Activated effector memory CD4-positive, alpha-beta T cell treated with anti-CD3 and anti-CD28 coated beads, Interleukin-2, amount 50 U/mL, for 16 hours (primary cell): ENCODE data around the gene SPTBN5.

Source experiments
- DNase-seq: peaks from one replicate; pipeline ENCODE4 v3.0.0-alpha.2; 2020

Gene SPTBN5

DNA sequence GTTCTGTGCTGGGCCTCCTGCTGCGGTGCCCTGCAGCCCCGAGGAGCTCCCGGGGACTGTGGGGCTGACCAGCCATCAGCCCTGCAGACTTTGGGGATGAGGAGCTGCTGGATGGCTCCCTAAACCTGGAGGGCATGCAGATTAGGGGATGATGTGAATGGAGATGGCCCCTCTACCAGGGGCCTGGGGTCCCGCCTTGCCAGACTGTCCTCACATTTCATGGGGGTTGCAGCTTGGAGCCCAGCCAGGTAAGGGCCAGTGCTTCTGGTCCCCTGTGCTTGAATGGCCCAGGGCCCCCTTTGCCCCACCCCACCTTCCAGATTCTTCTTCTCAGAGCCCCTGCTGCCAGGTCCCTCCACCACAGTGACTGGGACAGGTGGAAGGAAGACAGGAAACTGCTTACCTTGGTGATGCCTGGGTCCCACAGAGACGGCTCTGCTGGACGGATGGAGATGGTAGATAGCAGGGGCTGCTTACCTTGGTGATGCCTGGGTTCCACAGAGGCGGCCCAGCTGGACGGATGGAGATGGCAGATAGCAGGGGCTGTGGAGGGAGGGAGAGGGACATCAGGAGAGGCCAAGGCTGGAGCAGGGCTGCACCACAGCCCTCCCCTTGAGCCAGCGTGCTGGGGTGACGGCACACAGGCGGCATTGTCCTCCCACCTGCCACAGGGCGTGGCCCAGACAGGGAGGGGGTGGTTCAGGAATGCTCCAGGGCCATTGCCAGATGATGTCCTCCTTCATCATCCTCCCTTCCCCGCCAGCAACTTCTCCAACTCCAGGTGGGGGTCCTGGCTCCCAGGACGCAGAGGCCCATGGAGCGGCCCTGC is at the start of gene SPTBN5:
Gene SPTBN5, minus strand, starts transcription at position 632 of the 829 bp plus-strand sequence. Its CDS starts 556 bp downstream, at position 76.
- DNase-seq: no peak

DNA sequence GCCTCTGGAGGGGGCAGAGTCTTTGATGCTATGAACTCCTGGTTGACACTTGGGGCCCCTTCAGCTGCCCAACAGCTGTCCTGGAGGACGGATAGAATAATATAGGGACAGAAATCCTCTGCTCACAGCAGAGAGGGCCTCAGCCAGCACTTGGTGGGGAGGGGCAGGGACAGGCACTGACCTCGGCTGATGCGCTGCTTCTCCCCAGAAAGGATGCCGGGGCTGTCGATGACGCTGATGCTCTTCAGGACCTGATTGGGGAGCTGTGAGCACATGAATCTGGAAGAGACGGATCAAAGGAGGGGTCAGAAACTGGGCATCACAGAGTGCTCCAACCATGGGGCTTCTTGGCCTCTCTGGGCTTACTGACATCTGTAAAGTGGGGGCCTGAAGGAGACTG is 49.0 kb upstream of the SPTBN5 start:
- DNase-seq: no peak

DNA sequence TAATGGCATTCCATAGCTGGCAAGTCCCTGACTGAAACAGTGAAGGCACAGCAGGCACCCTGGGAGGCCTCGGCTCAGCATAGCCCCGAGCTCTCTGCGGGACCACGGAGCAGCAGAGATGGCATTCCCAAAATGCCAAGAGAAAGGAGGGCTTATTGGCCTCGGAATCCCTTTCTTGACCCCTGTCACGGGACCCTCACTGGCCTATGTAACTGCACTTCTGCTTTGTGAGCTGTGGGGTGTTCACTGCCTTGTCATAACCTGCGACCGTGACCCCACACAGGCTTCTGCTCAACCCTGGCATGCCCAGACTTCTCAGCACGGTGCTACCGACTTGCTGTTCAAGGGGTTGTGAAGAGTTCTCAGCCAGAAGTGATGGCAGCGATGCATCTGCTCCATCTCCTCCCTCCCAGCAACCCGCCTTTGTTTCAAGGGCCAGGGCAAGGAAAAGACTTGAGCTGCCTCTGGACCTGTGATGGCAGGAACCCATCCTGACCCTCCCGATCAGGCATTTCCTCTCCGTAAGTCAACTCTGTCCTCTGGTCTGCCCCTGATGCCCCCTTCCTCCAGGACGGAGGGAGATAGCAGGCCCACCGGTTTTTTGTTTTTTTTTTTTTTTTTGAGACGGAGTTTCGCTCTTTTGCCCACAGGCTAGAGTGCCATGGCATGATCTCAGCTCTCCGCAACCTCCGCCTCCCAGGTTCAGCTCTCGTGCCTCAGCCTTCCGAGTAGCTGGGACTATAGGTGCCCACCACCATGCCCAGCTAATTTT is 48.0 kb upstream of the SPTBN5 start:
- DNase-seq: no peak

DNA sequence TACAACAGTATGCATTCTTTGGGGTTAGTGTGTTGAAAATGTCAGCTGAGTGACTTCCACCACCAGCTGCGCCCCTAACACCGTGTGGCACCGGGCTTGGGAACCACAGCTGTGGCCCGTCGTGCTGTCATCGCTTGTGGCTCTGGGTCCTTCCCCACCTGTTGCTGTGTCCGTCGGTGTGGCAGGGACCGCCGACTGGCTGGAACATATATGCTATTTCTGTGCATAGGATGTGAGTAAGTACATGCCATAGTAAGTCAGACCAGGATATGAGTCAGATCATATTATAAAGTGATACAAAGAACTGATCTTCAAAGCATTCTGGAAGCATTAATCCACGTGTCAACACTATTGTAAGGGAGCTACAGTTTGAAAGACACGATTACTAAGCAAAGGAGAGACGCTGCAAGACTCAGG is 46.6 kb upstream of the SPTBN5 start:
- DNase-seq: peak; percentile 81

DNA sequence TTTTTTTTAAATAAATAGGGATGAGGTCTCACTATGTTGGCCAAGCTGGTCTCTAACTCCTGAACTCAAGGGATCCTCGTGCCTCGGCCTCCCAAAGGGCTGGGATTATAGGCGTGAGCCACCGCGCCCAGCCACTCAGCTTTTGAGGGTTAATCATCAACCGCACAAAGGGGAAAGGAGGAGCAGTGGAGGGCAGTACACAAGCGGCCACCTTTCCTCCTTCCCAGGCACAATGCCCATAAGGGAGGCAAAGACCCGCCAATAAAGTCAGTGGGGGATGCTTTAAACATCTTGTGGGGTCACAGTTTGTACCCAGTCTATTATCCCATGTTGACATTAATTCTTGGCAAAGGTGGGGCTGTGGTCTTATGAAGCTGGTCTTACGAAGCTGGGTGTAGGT is 46.1 kb upstream of the SPTBN5 start:
- DNase-seq: no peak

DNA sequence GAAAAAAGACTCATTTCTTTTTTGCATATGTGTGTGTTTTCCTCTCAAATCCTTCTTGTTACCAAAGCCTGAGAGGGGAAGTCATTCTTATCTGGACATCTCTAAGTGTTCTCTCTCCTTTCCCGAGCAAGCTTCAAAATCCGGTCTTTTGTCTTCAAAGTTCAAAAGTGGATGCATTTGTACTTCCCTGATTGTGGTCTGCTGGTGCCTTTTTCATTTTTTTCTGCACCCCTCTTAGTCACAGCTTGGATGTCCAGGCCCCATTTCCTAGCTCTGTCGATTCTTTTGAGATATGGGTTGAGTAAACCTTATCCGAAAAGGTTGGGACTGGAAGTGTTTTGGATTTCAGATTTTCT is 43.7 kb upstream of the SPTBN5 start:
- no peak for DNase-seq

DNA sequence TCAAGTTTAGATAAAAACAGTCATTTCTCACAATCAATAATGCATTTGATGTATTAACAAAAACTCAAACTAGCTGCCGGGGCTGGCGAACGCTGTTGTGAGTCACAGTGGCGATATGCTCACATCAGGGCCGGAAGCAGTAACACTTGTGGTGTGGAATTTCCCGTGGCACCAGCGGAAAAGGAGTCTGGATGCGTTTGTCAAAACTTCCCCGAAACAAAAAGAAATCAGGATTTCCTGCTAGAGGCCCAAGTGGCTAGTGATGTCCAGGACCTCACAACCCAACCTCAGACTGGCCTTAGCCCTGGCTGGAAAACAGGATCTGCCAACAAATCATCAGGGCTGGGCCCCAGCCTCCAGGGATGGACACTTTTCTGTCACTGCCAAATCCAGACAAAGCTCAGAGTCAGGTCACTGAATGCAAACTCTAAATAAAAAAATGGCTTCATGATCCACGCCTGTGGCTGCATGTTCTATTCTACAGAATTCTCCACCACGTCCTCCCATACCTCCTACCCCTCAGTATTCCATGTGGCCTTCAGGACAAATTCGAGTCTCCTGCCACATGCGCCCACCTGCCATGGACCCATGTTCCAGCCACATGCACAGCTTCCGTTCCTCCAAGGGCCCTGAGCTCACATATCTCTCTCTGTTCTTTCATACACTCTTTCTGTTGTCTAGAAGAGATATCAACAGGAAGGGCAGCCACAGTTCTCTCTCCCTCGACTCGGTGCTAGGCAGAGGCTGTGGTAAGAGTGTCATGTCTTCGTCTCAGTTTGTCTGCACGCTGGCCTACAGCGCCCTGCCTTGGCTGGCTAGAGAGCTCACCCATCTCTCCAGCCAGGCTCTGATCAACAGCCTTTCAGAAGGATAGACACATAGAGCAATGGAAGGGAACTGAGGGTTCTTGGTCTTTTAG is 43.1 kb upstream of the SPTBN5 start:
- peak; percentile 93 for DNase-seq

DNA sequence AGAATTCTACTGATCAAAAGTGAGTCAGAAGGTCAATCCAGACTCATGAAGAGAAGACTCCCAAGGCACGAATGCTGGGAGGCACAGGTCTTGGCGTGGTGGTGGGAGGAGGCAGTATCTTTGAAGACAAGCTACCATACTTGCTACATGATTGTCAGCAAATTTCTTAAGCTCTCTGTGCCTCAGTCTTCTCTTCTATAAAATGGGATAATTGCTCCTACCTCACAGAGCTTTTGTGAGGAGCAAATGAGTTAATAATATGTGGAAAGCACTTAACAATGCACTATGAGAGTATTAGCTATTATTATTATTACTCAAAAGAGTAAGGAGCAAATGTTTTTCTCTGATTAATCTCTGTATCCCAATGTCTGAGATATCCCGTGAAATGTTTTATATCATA is 42.3 kb upstream of the SPTBN5 start:
- DNase-seq: no peak

DNA sequence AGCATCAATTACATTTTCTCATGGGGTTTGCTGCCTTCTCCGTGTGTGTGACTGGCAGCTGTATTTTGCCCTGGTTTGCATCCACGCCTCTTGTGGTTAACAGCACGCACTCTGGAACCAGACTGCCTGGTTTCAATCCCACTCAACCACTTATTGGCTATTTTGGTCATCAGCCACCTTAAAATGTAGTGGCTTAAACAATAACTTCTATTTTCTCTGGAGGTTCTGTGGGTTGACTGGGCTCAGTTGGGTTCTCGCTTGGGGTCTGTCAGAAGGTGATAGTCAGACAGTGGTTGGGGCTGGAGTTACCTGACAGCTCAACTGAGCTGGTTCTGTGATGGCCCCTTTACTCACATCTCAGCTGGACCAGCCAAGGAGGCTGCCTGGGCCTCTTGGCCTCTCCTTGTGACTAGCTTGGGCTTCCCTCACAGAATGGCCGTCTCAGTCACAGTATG is 41.7 kb upstream of the SPTBN5 start:
- no peak for DNase-seq

DNA sequence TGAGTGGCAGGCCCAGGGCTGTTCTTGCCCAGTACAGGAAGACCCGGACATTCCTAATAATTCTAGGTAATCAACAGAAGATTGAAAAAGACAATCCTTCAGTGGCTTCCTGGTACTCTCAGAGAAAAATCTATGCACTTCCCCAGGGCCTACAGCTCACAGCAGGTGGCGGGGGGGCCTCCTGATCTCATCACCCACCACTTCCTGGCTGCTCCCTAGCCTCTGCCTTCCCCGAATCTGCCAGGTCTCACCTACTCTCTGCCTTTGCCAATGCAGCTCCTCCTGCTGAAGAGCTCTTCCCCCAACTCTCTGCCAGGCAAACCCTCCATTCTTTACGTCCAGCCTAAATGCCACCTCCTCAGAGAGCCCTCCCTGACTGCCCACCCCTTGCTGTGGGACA is 41.0 kb upstream of the SPTBN5 start:
- peak; percentile 90 for DNase-seq

DNA sequence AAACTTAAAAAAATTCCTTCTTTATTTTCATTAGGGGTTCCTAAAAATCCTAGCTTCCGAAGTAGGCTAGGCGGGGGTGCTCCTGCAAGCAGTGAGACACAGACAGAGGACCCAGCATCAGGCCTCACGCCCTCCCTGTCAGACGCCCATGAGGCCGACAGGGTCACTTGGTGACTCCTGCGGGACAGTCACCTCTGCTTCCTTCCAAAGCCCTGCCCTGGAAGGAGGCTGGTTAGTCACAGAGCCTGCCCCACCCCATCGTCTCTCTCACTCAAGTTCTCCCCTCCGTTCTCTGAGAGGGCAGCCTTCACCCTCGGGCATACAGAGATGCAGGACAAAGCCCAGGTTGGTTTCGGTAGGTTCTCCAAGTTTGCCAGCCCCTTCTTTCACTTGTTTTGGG is 39.9 kb upstream of the SPTBN5 start:
- peak; percentile 60 for DNase-seq

DNA sequence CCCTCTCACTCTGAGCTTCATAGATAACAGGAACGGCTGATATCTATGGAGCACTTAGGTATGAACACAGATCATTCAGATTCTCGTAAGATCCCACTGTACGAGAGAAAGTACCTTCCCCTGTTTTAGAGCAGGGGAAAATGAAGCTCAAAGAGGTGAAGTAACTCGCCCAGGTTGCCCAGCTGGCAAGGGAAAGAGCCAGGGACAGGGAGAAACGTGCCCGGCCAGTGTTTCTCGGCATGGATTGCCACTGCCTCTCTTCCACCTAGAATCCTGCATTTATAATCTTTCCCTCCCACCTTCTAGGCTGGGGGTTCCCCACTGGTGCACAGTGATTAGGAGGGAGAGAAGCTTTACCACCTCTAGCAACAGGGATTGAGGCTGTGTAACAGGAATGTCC is 39.5 kb upstream of the SPTBN5 start:
- peak; percentile 59 for DNase-seq

DNA sequence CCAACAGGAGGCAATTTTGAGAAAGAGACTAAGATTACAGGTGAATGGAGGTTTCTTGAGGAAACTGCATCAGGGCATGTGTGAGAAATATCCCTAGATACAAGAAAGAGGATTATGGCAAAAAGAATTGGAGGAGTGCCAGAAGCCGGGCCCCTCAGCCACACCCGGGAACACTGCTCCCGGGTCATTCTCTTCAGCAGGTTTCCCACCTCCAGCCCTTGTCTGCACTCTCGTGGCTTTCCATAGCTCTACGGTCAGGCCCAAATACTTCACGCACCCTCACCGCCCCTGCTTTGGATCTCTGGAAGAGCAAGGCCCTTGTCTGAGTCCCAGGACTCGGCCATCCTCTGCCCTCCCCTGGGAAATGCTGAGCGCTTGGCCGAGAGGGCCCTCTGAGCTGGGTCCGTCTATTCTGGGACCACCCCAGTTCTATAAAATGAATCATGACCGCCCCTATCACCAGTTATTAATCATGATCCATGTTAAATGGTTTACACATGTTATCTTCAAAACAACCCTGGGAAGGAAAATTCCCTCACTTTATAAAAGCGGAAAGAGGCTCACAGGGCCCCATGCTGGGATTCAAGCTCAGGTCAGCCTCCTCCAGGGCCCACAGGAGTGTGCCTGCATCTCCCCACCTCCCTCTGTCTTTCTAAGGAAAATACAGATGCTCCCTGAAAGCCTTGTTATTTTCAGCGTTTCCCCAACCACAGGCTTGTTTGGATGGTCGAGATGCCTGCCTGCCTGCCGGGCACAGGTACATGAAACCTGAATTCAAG is 38.8 kb upstream of the SPTBN5 start:
- peak; percentile 17 for DNase-seq

DNA sequence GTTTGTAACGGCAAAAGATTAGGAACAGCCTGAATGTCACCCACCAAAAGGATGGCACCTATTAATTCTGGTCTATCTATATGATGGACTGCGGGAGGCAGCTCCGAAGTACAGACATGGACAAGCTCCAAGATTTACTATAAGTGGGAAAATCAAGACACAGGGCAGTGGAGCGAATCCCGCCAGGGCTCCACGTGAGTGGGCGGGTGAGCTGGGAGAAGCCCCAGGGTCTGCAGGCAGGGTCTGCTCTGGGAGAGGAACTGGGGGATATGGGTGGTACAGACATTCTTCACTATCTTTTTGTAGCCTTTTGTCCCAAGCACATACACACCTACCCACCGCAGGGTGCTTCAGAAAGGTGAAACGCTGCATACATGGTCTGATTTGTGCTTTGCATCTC is 38.2 kb upstream of the SPTBN5 start:
- no peak for DNase-seq

DNA sequence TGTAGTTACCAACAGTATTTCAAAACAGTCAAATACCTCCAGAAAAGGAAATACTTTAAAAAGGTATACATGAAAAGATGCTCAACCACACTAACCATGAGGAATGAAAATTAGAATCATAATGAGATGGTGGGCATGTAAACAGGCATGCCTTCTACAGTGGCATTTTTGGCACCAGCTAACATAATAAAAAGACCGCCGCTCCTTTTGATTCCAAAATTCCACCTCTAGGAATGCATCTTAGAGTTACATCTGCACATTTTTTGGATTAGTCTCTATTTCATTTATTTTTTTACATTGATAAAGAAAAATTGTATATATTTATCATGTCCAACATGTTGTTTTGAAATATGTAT is 37.0 kb upstream of the SPTBN5 start:
- DNase-seq: no peak

DNA sequence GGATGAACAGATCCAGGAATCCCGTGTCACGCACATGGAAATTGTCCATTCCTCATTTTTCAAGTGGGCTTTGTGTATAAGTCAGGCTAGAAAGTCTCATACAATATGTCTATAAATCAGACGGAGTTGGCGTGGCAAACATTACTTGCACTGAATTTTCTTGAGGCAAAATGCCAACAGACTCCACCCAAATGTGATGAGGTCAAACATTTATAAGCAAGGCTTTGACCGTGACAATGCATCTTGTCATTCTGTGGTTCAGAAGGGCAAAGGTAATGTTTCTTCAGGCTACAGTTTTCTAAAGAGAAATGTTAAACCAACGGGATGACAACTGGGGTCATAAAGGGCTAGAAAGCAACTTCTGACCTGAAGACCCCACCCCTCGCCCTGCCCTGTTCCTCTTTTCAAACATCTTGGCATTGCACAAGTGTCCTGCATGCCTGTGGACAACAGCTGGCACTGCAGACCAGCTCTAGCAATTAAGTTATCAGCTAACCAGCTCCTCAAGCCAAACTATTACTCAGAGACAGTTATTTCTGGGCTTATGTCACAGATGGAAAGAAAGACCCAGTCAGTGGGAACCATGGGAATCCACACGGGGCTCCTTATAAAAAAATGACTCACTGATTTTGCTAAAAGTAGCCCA is 36.5 kb upstream of the SPTBN5 start:
- DNase-seq: no peak

DNA sequence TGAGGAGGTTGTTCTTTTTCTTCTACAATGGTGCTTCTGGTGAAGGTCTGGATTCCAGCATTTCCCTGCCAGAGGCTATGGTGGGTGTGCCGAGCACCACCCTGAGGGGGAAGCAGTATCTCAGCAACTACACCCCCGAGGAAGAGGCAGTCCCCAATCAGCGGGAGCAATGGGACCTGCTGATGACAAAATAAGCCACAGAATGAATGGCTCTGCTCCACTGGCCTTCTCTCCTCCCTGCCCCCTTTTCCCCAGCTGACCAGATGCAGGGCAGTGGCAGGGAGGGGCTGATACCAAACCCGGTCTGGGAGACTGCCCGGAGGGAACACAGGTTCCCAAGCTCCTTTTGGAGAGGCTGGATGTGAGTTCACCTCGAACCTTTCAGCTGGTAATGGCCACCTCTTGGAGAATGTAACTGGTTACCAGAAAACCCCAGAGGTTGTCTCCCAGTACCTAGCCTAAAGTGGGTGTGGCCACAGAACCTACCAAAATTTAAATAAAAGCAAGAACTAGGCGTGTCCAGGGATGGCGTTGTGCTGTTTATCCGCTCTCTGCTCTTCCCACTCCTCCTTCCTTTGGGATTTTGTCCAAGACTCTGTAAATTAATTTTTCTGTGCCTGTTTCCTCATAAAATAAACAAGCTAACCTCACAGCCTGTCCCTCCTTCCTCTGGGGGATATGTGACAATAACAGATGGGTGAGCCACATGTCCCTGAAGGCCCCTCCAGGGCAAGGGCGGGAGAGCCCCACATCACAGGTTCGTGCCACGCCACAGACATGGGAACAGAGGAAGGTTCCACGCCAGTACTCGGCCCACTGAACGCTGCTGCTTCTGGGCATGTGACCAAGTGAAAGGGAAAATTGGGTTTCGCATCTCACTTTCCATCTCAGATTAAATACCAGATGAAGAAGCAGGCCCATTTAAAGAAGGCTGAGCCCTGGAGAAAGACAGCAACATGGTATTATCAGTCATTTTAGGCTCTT is 35.1 kb upstream of the SPTBN5 start:
- DNase-seq: no peak

DNA sequence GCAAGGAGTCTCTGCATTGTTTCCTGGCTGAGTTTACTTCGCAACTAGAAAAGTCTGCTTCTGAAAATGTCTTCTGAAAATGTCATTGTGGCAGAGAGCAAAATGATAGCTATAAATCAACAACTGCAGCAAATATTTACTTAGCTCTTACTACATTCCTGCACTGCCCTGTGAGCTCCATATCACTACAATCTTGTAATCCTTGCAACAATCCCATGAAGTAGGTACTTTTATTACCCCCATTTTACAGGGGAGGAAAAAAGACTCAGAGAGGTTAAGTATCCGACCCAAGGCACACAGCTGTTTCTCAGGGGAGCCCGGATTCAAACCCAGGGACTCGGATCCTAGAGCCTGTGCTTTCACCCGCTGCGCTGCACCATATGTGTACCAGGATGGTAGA is 34.2 kb upstream of the SPTBN5 start:
- DNase-seq: no peak

DNA sequence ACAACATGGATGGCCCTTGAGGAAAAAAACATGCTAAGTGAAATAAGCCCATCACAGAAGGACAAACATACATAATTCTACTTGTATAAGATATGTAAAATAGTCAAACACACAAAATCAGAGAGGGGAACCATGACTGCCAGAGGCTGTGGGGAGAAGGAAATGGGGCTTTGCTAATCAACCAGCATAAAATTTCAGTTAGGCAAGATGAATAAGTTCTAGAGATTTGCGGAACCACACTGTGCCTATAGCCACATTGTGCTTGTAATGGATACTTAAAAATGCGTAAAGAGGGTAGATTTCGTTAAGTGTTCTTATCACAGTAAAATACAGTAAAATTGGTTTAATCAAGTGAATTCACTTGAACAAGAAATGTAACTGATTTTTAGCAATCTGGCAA is 33.7 kb upstream of the SPTBN5 start:
- DNase-seq: no peak

DNA sequence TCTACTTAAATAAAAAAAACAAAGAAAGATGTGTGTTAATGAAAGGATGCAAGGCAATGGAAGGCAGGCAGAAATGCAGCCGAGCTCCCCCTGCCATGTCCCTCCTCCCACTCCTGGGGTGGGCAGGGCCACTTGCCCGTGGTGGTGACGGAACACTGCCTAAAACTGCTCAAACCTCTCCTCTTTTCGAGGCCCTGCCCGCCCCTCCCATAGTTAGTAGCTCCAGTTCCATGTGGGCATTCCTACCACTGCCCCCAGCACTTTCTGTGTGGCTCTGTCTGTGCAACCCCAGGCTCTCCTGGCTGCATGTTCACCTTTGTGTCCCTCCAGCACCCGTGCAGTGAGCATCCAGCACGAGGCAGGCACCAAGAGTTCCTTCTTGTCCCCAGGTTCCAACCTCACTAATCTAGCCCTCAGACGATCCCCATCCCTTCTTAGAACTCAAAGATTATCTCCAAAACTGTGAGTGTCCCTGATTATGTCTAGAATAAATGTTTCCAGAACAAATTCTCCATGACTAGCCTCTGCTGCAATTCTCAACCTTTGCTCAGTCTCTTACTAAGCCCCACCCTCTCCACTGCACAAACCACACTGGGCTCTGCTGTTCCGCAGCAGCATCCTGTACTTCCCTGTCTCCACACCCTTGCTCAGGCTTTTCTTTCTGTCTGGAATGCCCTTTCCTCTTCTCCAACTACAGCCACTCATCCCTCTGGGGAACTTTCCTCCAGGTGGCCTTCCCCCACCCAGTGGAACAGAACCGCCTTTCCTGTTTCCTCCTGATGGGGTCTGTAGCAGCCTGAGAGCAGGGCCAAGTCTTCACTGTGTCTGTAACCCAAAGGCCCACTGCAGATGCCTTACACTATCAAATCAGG is 32.6 kb upstream of the SPTBN5 start:
- no peak for DNase-seq
